GM12865 (cell line): ENCODE measurements around the gene OLR1.

Experiments used
- DNase-seq: peaks from one replicate; pipeline ENCODE4 v3.0.0; 2010; ENCODE audit warnings: low read depth
- H3K4me3 ChIP-seq: 2 replicates; pipeline ENCODE4 v1.5.1; 2011; ENCODE audit warnings: mild to moderate bottlenecking, low read depth, low read length, control low read depth
- TF ChIP-seq, protein P1 (sequence below): IDR thresholded peaks from 2 replicates; pipeline ENCODE4 v1.5.1; 2011; ENCODE audit warnings: low read length, control low read depth, low read depth, inconsistent platforms; ENCODE audit not compliant: insufficient read depth; ENCODE audit errors: missing control alignments

Gene OLR1

DNA sequence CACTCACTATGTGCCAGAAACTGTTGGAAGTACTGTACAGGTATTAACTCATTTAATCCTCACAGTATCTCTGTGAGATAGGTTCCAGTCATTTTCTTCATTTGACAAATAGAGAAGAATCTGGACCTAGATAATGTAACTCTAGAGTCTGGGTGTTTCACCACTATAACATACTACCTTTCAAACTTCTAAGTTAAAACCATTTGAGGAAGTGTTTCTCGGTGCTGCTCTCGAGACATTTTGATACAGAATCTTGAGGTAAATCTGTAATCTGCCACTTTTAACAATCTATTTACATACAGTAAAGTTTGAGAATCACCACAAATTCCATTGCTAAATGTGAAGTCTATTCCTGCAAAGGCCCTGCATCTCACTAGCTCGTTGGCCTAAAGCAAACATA lies 8.8 kb downstream of the OLR1 start:
- no peak overlapping the region for H3K4me3 ChIP-seq
- TF ChIP-seq, protein P1, sequence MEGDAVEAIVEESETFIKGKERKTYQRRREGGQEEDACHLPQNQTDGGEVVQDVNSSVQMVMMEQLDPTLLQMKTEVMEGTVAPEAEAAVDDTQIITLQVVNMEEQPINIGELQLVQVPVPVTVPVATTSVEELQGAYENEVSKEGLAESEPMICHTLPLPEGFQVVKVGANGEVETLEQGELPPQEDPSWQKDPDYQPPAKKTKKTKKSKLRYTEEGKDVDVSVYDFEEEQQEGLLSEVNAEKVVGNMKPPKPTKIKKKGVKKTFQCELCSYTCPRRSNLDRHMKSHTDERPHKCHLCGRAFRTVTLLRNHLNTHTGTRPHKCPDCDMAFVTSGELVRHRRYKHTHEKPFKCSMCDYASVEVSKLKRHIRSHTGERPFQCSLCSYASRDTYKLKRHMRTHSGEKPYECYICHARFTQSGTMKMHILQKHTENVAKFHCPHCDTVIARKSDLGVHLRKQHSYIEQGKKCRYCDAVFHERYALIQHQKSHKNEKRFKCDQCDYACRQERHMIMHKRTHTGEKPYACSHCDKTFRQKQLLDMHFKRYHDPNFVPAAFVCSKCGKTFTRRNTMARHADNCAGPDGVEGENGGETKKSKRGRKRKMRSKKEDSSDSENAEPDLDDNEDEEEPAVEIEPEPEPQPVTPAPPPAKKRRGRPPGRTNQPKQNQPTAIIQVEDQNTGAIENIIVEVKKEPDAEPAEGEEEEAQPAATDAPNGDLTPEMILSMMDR, result no peak
- no peak for DNase-seq

DNA sequence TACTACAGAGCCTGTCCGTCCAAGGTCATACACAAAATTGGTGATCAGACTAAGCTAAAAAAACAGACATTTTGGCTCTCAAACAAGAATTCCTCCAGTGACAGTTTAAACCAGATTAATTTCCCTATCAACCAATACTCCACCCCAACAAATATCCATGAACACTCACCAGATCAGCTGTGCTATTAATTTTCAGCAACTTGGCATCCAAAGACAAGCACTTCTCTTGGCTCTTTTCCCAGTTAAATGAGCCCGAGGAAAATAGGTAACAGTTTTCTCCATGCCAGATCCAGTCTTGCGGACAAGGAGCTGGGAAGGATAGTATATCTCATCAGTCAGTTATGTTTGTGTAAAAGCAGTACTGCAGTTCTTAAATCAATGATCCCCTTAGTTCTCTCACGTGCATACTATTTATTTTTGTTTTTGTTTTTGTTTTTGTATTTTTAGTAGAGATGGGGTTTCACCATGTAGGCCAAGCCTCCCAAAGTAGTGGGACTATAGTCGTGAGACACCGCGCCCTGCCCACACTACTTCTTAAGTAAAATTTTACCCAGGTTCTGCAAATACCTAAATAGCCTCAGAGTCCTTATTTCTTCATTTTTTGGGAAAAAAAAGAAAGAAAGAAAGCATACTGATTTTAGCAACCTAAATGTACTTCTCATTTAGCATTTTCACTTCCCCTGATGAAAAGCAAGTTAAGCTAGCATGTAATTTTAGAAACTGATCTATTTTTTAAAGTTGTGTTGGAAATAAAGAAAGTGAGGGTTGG lies 11.1 kb downstream of the OLR1 start:
- DNase-seq, result no peak
- H3K4me3 ChIP-seq, result no peak overlapping the region
- TF ChIP-seq, protein P1, result no peak

DNA sequence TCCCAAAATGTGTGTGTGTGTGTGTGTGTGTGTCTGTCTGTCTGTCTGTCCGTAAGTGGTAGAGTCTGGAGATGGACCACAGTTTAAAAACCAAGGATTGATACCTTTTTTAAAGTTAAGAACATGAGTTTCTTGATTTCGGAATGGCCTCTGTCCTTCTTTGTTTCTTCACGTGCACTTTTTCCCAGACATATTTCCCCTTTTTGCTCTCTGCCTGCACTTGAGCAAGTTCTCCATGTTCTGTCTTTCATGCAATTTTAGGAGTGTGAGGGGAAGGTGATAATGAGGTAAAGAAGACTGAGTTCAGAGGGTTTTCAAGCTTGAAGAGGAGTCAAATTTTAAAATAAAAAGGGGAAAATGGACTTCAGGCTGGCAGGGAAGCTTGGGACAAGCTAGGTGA lies 12.7 kb downstream of the OLR1 start:
- TF ChIP-seq, protein P1, result no peak
- no peak for DNase-seq
- no peak overlapping the region for H3K4me3 ChIP-seq

DNA sequence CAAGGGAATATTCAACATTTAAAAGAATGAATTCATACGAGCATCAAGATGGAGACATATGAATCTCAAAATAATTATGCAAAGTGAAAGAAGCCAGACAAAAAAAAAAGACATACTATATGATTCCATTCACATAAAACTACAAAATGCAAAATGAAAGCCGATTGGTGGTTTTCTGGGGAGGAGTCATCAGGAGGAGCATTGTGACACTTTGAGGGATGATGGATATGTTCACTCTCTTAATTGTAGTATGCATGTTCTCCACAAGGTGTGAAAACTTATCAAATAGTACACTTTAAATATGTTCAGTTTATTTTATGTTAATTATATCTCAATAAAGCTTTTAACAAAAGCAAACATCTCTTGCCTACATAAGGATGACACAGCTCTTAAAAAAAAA lies 13.5 kb downstream of the OLR1 start:
- TF ChIP-seq, protein P1, result no peak
- no peak for DNase-seq
- no peak overlapping the region for H3K4me3 ChIP-seq

DNA sequence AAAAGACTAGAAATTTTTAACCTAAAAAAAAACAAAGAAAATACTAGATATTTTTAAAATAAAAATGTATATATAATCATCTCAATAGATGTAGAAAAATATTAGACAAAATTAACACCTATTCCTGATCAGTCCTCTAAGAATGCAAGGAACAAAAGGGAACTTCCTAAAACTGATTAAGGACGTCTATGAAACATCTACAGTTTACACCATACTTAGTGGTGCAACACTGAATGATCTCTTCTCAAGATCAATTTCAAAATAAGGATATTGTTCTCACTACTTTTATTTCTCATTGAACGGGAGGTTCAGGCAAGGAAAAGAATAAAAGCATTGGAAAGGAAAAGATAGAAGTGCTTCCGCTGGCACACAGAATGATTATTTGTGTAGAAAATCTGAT lies 16.0 kb downstream of the OLR1 start:
- DNase-seq, result no peak
- TF ChIP-seq, protein P1, result no peak
- H3K4me3 ChIP-seq, result no peak overlapping the region

DNA sequence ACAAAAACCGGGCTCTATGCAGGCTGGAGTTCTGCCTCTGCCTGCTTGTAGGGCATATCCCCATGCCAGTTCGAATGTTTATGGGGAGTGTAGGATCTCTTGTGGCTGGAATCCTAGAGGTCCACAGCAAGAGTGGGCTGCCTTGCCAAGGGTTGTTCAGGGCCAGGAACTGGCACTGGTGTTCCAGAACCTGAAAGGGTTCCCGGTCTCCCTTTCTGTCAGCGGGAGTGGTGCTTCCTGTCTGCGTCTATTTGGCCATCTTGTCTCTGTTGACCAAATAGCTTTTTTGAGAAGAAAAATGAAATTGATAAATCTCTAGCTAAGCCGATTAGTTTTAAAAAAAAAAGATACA lies 17.8 kb downstream of the OLR1 start:
- peak overlapping the region; percentile 56 for H3K4me3 ChIP-seq

More for the DNA sequence above, 17.8 kb downstream of the OLR1 start:
- TF ChIP-seq, protein P1, result no peak
- no peak for DNase-seq
